HG02678 (cell line): ENCODE data around the gene KLF11.

ENCODE experiments used
- ATAC-seq: cut with Tn5 transposase; IDR thresholded peaks from one replicate; pipeline ENCODE4 v1.9.1; 2021; ENCODE audit warnings: mild to moderate bottlenecking, moderate library complexity; ENCODE audit not compliant: unreplicated experiment

Gene KLF11

DNA sequence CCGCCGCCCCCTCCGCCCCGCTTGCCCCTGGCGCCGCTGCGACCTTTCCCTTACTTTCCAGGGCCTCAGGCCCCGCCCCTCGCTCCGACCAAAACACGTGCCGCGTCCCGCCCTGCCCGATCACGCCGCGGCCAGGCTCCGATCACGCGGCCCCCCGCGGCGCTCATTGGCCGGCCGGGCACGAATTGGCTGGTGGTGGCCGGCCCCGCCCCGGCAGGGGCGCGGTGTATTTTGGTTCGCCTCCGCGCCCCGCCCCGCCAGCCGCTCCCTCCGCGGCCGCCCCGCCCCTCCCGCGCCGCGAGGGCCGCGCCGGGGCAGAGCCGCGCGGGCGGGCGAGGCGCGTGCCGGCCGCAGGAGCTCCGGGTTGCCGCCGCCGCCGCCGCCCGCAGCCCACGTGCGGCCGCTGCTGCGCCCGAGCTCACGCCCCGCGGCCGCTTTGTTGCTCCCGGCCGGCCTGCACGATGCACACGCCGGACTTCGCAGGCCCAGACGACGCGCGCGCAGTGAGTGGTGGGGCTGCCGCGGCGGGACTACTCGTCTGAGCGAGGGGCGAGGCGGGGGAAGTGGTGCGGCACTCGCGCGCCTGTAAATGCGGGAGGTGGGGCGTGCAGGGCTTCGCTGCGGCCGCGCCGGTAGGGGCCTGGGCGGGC lies at the start of gene KLF11:
TSS of gene KLF11 (plus strand) at position 295 of the 650 bp plus-strand sequence. CDS start at position 462, 167 bp downstream.
- peak; percentile 77 for ATAC-seq

DNA sequence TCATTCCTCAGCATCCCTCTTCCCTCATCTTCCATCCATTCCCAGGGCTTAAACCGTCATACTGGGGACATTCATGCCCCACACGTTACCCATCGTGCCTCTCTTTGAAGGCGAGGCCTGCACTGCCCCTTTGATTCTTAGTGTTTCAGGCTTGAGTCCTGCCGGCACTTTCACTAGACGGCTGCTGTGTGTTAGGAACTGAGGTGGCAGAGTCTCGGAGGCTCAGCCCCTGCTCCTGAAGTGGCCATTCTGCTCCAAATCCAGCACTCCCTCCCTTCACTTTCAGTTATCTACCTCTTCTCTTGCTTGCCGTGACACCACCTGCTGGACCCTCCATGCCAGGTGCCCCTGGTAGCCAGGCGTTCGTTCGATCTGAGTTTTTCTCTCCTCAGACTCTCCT lies 48.9 kb upstream of the KLF11 start:
- no peak for ATAC-seq

DNA sequence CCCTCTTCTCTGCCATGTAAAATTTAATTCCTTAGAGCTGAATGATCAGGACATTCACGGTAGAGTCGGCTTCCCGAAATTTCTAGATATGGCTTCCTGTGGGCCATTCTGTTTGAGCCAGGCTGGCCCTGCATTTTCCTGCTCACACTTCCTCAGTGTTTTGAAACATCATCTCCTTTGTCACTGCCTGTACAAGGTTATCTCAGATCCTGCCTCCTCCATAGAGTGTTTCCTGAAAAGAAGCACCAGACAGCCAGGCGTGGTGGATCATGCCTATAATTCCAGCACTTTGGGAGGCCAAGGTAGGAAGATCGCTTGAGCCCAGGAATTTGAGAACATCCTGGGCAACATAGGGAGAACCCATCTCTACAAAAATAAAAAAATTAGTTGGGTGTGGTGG lies 48.3 kb upstream of the KLF11 start:
- no peak for ATAC-seq

DNA sequence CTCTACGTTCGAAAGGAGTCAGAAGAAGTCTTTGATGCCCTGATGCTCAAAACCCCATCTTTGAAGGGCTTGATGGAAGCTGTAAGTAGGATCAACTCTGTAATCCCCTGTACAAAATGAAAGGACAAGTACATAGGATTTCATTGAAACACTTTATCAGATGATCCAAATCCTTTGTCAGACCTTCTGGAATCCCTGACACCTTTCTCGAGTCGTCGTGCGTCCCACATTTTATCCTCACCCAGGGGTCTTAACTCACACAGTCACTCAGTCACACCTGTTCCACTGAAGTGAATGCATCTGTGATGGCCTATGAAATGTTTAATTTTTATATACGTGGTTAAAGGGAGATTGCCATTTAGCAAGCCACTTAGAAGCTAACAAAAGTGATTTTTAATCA lies 47.0 kb upstream of the KLF11 start:
- ATAC-seq, result no peak

DNA sequence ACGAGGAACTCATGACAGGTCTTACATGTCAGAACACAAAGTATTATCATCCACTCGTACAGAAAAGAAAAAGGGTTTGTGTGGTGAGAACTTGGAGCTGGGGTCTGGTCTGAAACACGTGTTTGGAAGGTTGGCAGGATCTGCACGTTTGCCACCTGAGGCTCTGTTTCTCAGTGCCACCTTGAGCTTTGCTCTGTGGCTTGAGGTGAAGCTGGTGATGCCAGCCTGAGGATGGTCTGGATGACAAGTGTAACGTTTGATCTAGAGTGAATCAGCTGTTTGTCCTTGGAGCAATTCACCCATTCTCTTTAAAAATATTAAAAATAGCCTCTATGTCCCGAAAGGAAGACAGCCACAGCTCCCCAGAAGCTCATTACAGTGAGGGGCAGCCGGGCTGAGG lies 45.4 kb upstream of the KLF11 start:
- ATAC-seq, result no peak

DNA sequence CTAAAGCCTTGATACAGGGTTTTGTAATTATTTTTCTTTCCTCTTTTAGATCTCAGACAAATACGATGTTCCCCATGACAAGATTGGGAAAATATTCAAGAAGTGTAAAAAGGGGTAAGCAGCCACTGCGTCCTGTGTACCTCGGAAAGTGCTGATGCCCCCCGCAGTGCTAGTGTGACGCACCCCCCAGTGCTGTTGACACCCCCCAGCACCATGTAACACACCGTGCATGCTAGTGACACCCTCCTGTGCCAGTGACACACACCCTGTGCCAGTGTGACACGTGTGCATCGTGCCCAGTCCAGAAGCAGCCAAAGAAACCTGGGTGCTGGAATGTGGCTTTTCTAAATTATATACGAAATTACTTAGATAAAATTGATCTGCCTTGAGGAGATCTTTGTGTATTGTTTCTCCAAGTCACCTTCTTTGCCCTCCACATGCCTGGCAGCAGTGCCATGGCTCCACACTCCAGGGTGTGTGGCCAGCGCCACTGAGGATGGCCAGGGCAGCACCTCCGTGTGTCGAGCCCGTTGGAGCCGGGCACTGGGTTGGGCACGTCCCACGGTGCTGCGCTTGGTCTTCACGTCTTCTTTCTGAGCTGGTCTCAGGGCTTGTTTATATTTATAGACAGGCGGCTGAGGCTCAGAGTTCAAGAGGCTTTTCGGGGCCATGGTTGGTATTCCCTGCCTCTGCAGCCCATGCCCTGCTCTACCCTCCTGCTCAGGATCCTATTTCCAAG lies 44.3 kb upstream of the KLF11 start:
- no peak for ATAC-seq

DNA sequence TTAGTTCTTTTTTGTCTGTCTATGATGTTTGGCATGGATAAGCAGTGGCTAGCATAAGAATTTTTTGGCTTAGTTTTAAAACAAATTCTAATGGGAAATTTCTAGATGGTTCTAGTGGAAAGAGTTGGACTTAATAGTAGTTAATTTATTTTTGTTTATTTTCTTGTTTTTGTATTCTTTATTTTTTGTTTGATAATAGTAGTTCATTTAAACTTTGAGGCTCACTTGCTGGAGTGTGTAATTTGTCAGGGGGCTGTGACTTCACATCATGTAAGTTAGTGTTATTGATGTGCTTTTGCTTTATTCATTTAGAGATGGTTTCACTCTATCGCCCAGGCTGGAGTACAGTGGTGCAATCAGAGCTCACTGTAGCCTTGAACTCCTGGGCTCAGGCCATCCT lies 43.7 kb upstream of the KLF11 start:
- ATAC-seq, result no peak

DNA sequence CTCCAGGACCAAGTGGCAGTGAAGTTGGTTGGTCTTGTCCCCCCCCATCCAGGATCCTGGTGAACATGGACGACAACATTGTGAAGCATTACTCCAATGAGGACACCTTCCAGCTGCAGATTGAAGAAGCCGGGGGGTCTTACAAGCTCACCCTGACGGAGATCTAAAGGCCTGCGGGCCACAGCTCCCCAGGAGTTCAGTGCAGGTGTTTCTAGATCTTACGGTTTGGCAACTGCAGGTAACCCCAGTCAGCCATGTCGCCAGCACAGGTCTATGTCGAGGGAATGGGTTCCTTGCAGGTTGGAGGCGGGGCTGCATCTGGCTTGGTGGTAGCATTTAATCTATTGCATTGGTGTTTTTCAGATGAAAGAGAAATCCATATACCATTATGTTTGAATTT lies 42.8 kb upstream of the KLF11 start:
- ATAC-seq, result no peak

DNA sequence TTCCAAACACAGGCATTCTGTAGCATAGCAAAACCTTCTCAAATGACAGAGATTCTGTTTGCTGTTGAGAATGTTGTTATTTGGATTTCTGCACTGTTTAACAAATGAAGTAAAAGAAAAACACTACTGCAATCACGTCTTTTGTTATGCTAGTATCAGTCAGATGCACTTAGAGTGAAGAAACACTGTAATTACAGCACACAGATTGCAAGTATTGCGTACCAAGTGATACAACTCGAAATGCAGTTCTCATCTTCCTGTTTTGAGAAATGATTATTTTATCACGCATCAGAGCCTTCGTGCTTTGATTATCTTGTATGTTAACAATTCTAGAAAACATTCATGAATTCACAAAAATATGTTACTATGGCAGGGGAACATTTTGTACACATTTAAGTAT lies 41.8 kb upstream of the KLF11 start:
- no peak for ATAC-seq

DNA sequence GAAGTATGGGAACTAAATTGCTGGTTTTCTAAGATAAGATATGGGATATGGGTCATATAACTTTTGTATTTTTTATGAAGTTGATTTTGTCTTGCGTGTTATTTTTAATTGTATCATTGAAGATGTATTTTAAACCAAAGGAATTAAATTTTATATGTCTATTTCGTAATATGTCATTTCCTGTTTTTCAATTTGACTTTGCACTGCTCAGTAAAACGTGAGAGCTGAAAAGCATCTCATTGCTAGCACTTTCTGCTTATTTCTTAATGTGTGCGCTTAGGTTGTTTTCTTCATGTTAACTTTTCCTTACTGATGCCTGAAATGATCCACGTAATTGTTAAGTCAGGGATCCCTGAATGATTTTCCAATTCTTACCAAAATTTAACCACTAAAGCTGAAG lies 41.2 kb upstream of the KLF11 start:
- no peak for ATAC-seq

DNA sequence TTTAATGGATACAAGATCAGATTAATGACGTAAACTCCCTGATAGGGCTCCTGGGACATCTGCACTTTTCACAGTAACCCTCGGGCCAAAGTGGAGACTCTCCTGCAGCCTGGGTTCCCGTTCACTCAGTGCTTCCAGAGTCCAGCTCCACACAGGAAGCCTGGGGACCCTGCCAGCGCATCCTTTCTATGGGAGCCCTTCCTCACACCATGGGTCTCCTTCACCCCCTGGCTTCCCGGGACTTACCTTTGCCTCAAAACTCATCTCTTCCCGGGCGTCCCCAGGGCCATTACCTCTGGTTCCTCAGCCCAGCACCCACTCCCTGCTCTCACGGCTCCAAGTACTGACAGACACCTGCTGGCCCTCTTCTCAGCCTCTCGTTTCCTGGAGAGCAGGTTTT lies 40.7 kb upstream of the KLF11 start:
- no peak for ATAC-seq

DNA sequence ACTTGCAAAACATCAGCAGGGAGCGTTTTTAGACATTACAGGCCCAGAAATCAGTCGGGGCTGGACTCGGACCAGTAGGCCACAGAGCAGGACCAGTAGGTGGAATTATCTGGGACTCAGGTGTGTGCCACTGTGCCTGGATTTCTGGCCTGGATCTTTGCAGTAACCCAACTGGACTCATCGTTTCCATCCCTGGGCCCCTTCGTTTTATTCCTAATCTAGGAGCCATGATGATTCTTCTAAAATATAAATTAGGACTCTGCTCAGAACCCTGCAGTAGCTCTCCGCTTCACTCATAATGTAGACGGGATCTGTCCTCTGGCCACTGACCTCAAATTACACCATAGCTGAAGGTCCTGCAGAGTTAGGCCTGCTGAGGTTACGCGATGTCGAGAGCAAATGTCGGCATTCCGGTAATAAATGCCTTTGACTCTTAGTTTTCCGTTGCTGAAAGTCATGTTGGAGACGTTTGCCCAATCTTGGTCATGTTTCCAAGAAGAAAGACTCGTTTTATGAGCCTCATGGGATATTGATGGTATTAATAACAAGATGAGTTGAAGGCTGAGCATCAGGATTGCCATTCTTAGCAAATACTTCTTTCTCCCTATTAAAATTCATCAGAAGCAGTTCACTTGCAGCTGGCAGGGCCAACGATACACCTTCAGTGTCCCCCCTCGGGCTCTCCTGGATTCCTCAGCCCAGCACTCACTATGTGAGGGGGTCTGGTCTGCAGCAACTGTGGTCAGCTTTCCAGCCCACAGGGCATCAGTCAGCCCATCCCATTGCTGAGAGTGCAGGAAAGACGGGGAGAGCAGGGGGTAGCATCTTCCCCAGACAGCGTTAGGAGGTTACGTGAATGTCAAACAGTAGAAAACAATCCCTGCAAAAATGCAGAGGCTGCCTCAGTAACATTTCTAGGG lies 39.9 kb upstream of the KLF11 start:
- no peak for ATAC-seq

DNA sequence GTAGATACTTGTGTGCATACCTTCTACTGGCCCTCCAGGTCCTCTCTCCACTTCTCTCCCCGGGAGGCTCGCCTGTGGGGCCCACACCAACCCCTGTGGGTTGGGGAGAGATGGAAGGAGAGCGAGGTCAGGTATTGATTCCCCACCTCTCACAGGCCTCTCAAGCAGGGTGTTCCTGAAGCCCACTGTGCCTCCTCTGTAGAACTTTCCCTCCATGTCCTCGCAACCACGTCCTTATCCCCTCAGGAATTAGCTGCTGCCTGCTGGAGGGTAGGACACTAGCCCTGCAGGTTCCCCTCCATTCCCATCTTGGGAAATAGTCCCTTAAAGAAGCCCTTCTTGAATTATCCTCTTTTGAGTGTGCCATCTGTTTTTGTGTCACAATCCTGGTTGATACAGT lies 38.9 kb upstream of the KLF11 start:
- no peak for ATAC-seq

DNA sequence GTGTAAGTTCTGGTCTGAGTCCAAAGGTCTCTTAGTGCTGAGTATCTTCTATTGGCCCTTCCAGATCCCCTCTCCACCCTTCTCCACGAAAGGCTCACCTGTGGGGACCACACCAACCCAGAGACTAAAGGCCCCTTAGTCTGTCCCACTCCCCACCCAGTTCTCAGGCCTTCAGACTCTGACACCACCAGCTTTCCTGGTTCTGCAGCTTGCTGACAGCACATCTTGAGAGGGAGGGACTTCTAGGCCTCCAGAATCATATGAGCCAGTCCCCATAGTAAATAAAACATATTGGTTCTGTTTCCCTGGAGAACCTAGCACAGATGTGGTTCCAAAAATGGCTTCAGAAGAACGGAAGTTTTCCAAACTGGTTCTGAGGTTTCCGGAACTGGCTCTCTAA lies 38.5 kb upstream of the KLF11 start:
- ATAC-seq, result no peak

DNA sequence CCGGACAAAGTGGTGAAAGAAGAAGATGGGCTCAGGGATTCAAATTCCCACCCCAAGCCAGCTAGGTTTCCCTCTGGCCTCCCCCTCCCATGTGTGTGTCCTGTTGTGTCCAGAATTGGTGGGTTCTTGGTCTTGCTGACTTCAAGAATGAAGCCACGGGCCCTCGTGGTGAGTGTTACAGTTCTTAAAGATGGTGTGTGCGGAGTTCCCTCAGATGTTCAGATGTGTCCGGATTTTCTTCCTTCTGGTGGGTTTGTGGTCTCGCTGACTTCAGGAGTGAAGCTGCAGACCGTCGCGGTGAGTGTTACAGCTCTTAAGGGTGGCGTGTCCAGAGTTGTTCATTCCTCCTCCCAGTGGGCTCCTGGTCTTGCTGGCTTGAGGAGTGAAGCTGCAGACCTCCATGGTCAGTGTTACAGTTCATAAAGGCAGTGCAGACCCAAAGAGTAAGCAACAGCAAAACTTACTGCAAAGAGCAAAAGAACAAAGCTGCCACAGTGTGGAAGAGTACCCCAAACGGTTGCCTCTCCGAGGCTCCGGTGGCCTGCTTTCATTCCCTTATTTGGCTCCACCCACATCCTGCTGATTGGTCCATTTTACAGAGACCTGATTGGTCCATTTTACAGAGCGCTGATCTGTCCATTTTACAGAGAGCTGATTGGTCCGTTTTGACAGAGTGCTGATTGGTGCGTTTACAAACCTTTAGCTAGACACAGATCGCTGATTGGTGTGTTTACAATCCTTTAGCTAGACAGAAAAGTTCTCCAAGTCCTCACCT lies 37.7 kb upstream of the KLF11 start:
- ATAC-seq, result no peak

DNA sequence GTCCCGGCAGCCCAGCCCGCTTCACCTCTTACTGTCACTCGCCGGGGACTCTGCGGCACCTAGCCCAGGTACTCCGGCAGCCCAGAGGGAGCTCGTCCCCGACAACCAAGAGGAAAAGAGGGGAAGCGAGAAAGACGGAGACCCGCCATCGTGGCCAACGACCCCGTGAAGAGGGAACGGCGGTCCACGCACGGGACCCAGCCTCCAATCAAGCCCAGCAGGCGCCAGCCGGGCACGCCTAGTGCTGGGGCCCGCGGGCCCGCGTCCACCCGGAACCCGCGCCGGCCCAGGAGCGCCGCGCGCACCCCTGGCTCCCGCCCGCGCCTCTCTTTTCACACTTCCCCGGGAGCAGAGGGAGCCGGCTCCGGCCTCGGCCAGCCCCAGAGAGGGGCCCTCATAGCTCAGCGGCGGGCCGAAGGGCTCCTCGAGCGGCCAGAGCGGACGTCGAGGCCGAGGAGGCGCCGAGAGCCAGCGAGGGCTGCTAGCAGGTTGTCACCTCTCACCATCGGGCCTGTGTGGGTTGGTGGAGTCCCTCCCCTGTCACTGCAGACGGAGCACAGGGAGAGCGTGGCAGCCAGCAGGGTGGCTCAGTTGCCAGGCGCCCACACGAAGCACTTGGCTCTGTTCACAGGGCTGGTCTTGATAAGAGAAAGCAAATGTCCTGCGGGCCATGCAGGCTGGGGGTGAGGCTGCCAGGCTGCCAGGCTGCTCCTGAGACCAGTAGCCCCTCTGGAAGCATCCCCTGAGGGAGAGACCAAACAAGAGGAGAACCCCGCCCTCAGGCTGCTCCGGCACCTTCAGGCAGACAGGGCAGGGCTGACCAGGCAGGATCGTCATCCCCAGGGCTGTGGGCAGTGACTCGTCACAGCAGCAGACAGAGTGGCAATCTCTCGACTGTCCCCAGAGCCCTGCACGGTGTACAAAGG lies 36.9 kb upstream of the KLF11 start:
- no peak for ATAC-seq

DNA sequence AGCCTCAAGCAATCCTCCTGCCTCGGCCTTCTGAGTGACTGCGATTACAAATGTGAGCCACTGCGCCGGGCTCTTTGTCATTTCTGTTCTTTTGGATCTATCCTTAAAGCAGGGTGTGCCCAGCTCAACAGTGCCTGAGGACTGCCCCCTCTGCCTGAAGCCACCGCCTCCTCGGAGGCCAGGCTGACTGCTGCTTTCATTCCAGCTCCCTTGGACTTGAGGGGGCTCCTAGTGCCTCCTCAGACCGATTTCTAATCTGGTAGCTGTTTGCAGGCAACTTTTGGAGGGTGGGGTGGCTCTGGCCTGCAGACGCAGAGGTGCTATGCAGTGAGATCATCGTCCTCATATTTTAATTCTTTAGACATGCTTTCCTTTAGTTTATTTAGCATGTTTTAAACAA lies 35.9 kb upstream of the KLF11 start:
- no peak for ATAC-seq

DNA sequence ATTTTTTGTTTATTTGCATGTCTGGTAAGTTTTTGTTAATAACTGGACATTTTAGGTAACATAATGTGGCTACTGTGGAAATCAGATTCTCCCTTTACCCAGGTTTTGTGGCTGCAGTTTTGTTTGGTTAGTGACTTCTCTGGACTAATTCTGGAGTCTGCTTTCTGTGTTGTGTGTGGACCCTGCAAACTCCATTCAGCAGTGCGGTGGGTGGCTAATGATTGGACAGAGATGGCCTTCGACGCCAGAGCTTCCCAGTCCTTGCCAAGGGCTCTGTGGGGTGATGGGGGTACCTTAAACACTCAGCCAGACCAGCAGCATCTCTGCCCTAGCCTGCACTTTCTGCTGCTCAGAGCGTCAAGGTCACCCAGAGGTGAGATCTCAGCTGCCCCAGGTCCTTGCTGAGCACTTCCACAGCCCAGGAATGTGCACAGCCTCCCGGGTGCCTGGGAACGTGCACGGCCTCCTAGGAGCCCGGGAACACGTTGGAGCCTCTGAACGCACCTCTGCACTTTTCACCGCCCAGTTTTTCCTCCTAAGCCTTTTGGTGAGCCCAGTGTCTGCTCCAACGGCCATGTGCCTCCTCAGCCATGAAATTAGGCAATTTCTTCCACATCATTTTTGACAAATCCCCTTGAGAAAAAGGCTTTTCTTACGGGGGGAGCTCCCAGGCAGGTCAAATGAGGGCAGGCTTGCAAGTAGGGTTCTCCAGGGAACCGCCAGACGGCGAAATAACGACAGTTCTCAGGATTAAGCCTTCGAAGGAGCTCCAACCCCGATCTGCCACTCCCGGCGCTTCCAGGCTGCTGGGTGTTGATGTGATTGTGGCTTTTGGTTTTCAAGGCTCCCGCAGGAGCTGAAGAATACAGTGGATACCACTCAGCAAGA lies 35.2 kb upstream of the KLF11 start:
- ATAC-seq, result no peak

DNA sequence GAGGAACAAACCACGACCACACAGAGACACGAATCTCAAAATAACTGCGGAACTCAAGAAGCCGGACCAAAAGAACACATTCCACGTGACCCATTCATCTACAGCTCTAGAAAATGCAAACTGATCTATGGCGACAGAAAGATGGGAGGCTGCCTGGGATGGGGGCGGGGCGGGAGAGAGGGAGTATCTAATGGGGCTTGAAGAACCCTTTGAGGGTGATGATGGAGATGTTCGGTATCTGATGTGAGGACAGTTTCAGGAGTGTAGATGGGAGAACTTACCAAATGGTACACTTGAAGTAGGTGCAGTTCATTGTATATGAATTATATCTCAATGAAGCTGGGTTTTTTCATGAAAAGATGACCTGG lies 34.6 kb upstream of the KLF11 start:
- ATAC-seq, result no peak
